Measurements from ENCODE around the gene ETV6.
"Not testable (repeated sequence)": the region's sequence is repeated elsewhere in the genome, so short reads cannot be mapped to it uniquely, and the experiment has no call there.

The ETV6 gene

GRCh38 chr12:11672256-11673191 lies 23.1 kb downstream of the ETV6 start:
- DNase-seq: no peak

GRCh38 chr12:11673666-11674461 lies 24.4 kb downstream of the ETV6 start:
- DNase-seq: no peak

DNA sequence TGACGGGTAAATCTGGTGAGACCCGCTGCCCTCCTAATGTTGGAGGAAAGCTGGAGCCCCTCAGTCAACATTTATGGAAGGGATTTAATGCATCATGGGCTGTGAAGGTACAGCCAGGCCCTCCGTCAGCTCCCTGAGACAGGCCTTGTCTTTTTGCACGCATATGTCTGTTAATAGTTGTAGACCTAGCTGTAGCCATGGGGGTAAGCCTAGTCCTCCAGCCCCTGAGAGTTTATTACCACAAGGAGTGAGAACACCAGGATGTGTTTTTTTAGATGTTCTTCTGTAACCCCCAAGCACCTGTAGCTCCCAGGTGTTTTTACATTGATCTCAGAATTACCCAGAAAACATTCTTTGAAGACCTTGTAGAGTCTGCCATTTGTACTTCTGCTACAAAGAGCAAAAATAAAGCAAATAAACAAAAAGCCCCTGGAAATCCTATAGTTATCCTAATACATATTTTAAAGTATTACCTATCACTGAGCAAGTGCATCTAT lies 25.5 kb downstream of the ETV6 start:
- DNase-seq: no peak

DNA sequence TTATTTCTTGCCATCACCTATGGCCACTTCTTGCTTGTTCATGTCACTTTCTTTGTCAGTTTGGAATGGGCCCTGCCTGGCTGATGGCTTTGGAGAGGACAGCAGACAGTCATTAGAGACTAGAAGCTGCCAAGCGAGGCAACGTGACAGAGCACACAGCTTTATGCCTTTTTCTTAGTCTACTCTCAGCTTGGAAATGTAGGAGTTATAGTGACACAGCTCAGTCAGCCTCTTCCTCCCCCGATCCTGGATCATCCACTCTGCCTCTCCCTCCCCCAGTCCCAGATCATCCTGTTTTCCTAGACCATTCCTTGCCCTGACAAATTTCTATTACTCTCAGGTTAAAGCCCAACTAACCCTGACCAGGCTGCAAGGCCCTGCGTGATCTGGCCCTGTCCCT lies 26.6 kb downstream of the ETV6 start:
- DNase-seq: no peak

- DNase-seq: no peak
These were observed 27.6 kb downstream of the ETV6 start for GRCh38 chr12:11677093-11677492.

DNA sequence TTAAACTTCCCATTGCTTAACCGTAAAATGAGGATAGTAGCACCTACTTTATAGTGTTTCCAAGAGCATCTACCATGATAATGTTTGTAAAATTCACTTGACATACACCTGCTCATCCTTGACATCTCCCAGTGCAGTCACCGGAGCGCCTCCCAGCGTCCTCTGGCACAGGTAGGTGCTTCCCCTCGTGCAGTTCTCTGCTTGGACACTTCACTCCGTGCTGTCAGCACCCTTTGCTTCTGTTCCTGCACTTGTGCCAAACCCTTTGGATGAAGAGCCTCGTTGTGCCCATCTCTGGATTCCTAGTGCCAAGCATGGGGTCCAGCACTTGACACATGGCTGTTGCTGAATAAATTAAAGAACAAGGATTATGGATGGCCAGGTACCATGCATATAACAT lies 28.3 kb downstream of the ETV6 start:
- no peak for DNase-seq

DNA sequence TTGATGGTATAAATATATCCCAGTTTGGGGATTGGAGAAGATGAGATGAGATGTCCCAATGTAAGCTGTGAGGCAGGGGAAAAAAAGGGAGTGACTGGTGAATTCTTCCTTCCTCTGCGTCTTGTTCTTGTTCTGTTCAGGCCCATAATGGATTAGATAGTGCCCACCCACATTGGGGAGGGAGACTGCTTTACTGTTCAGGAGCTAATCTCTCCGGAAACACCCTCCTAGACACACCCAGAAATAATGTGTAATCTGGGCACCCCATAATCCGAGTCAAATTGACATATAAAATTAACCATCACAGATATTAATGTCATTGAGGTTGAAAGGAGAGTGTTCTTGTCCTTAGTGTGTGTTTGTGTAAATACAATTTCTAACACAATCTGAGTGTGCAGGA lies 29.3 kb downstream of the ETV6 start:
- no peak for DNase-seq

GRCh38 chr12:11681207-11681606 lies 31.7 kb downstream of the ETV6 start:
- no peak for DNase-seq

- DNase-seq: not testable (repeated sequence)
These were observed 32.2 kb downstream of the ETV6 start for GRCh38 chr12:11681695-11682094.

DNA sequence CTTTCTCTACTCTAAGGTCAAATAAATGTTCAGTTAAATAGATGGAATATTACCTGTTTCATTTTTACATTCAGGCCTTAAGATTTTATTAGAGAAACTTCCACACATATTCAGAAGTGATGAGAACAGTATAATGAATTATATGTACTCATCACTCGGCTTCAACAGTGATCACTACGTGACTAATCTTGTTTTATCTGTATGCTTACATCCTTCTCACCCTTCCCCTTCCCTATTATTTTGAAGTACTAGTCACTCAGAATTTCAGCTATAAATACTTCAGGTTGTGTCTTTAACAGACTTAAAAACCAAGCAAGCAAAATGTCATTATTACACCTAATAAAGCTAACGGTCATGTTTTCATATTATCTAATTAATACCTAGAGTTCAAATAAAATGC lies 34.9 kb downstream of the ETV6 start:
- DNase-seq: no peak

- no peak for DNase-seq
These were observed 35.3 kb downstream of the ETV6 start for GRCh38 chr12:11684811-11685210.

DNA sequence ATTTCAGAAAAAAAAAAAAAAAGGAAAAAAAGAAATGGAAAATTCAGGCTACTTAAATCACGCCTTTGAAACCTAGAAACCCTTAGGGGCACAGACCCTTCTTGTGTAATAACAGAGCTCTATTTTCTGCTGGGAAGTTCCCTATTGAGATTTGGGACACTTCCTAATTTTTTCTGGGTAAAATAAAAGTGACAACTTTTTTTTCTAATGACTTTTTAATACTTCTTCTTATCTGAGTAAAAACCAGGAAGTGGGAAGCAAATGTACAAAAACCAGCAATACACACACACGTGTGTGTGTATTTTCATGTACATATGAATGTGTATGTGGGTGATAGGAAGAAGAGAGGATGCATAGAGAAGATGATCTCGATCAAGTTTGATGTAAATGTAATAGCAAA lies 35.8 kb downstream of the ETV6 start:
- no peak for DNase-seq

DNA sequence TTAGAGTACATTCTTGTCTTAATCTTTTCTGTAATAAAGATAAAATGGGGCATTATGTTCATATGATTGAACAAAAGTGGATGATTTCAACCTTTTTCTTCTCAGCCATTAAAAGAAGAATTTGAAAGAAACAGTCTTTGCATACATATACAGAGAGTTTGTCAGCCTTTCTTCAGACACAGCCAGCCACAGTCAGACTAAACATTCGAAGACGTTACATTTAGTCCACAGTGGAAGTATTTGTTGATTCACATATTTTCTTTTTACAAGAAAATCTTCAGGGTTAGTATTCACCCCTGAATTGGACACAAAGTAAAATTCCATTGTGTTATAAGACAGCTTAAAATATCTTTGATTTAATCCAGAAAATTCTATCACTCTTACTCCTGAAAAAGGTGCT lies 36.2 kb downstream of the ETV6 start:
- DNase-seq: no peak

GRCh38 chr12:11686120-11686519 lies 36.6 kb downstream of the ETV6 start:
- no peak for DNase-seq

DNA sequence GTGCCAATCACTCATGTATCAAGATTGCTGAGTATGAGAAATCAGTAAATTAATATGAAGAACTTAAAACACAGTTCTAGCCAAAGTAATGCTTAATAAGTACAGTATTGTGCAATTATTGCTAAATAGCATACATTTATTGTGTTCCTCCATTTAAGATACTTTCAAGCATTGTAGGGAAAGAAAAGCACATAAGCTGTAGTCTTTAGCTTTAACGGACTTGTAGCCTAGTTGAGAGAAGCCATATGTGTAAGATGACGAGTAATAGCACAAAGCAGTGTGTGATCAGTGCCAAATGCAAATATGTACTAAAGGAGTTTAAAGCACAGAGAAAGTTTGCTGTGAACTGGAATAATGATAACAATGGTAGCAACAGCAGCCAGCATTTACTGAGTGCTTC lies 38.1 kb downstream of the ETV6 start:
- no peak for DNase-seq

DNA sequence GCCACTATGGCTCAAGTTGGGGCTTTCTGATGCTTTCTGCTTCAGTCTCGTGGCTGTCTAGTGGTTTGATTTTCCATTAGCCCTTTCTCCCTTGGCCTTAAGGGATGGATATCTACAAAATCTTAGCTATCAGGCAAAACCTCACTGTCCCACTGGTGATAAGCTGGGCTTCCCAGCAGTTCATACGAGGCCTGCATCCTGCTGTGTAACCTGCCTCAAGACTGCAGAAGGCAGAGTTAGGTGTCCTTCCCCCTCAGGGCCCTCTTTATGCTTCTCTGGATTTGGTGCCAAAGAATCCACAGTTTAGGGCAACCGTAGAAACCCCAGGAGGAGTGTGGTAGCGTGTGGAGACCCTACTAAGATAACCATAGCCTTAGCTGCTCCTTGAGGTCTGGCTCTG lies 38.9 kb downstream of the ETV6 start:
- no peak for DNase-seq

DNA sequence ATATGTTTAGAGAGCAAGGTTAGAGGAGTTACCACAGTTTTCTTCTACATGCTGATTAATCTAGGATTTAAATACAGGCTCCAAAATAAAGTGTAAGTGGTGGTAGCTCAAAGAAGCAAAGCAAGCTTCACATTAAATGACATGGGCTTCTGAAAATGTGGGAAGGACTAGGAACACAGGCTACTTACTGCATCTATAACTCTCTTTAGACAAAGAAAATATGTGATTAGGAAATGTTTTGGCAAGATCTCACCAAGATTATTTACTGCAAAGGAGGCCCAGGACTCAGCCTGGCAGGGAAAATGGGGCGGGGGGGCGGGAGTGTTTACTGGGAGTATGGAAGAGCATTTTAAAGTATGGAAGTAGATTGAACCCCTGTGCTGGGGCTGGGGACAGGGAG lies 39.4 kb downstream of the ETV6 start:
- no peak for DNase-seq

- peak; percentile 20 for DNase-seq
These were observed 40.2 kb downstream of the ETV6 start for GRCh38 chr12:11689591-11690186.

DNA sequence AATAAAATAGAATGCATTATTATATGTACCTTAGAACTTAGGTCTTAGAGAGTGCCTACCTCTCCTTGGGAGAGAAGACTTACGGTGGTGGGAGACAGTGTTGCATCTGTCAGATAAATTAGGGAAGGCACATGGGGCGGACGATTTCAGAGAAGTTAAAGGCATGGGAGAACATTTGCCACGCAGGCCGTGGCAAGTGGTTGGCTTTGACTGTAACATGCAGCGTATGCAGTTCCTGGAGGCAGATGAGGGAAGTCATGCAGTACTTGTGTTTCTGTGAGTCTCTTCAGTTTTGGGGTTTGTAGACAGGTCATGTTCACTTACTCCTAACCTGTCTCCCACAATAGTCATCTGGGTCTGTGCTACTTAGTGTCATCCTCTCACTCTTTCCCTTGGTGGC lies 43.6 kb downstream of the ETV6 start:
- no peak for DNase-seq

DNA sequence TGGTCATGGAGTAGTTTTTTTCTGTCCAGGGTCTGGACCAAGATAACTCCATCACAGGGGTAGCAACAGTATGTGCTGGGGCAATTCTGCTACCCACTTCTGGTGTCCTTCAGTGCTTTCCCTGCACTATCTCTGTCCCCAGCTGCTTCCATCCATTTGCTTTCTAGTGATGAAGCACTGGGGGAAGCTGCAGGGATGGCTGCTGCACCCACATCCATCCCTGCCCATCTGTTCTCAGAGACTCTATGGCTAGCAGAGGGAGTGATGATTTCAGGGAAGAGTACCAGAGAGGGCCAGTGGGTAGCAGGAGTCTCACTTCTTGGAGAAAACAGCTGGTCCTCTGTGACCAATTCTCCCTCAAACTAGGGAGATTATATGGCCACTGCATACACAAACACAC lies 44.1 kb downstream of the ETV6 start:
- no peak for DNase-seq

DNA sequence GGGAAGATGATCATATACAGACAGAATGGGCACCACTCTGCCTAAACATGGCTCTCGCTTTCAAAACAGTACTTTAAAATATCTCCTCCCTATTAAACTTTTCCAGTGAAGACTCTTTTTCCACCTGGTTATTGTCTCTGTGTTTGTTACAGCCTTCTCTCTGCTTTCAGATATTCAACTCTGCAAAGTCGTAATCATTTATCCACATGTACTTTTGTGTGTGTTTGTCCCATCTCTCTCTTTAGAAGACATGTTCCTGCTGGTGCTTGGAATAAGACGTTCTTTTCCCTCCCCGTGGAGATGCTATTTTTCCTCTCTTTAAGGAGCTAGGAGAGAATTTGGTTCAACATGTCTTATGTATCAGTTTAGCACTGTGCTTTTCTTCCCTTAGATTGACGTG lies 45.1 kb downstream of the ETV6 start:
- no peak for DNase-seq

DNA sequence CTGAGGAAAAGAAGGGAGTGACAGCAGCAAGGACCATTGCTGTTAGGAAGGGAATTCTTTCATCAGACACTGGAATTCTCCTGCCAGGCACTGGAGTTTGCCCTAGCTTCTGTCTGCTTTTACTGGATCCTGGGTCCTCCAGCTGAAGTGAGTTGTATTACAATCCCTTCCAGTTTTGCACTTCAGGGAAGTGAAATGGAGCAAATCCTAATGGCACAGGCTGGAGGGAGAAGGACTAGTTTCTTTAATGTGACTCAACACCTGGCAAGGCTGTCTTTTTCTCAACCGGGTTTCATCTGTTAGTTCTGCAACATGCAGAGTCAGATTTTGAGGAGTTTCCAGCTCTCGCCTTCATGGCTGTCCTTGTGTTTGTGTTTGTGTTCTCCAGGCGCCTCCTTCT lies 45.8 kb downstream of the ETV6 start:
- DNase-seq: no peak

GRCh38 chr12:11696084-11696483 lies 46.6 kb downstream of the ETV6 start:
- DNase-seq: no peak

- no peak for DNase-seq
These were observed 47.7 kb downstream of the ETV6 start for GRCh38 chr12:11697131-11697530.
